Progenitor cell of endocrine pancreas (in vitro differentiated cells): Measurements from ENCODE around the gene RSPH9. TPM values are rescaled to one million over a fixed set of nuclear protein-coding genes. Genes with fewer than 3 reads are reported as not detected.

Source experiments
- DNase-seq: peaks from one replicate; pipeline ENCODE4 v3.0.0; 2021; ENCODE audit warnings: low spot score; ENCODE audit not compliant: unreplicated experiment
- H3K27ac Mint-ChIP-seq: 2 replicates; pipeline ENCODE4 v1.8.0; 2021; ENCODE audit warnings: mild to moderate bottlenecking, moderate library complexity, mixed read lengths
- H3K27me3 Mint-ChIP-seq: 2 replicates; pipeline ENCODE4 v1.8.0; 2021; ENCODE audit warnings: mixed read lengths
- H3K36me3 Mint-ChIP-seq: 2 replicates; pipeline ENCODE4 v1.8.0; 2022; ENCODE audit warnings: mixed read lengths; ENCODE audit not compliant: insufficient read depth
- H3K4me1 Mint-ChIP-seq: 2 replicates; pipeline ENCODE4 v1.8.0; 2021; ENCODE audit warnings: low read depth, mixed read lengths
- H3K4me3 Mint-ChIP-seq: 2 replicates; pipeline ENCODE4 v1.8.0; 2021; ENCODE audit warnings: low read depth, mild to moderate bottlenecking, moderate library complexity, mixed read lengths
- H3K9me3 Mint-ChIP-seq: 2 replicates; pipeline ENCODE4 v1.8.0; 2021; ENCODE audit warnings: low read depth, mixed read lengths
- total RNA-seq: library from RNA; stranded (reverse); gene quantifications from 2 replicates; pipeline ENCODE4 v1.2.1, GENCODE V29; 2021
- TF ChIP-seq, protein P1 (sequence below): fragments of 200-600 bp; sonication (generic); IDR thresholded peaks from one replicate; pipeline ENCODE4 v1.5.0; 2021; ENCODE audit warnings: antibody characterized with exemption, mild to moderate bottlenecking; ENCODE audit not compliant: unreplicated experiment

The RSPH9 gene
- total RNA-seq, 1 donor from 2014 or later: 0.29 TPM

DNA sequence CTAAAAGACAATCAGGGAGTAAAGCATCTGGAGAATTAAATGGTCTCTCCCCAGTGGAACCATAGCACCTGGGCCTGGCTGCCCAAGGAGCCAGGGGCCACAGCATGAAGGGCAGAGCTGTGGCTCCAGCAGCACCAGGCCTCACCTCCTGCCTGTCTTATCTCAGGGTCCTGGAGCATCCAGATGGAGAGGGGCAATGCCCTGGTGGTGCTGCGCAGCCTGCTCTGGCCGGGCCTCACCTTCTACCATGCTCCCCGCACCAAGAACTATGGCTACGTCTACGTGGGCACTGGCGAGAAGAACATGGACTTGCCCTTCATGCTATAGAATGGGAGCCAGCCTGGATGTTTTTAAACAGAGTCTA, 25.8 kb downstream of the RSPH9 start:
- Mint-ChIP-seq H3K4me1 (peaks cover 12% of the 10 kb centered on the region), H3K36me3 (peaks cover 3% of the 10 kb centered on the region), H3K9me3 (no peaks in the 10 kb centered on the region), H3K27me3 (peaks cover 3% of the 10 kb centered on the region), H3K4me3 (no peak overlapping the region), H3K27ac (no peak overlapping the region)
- no peak for DNase-seq
- TF ChIP-seq, protein P1, sequence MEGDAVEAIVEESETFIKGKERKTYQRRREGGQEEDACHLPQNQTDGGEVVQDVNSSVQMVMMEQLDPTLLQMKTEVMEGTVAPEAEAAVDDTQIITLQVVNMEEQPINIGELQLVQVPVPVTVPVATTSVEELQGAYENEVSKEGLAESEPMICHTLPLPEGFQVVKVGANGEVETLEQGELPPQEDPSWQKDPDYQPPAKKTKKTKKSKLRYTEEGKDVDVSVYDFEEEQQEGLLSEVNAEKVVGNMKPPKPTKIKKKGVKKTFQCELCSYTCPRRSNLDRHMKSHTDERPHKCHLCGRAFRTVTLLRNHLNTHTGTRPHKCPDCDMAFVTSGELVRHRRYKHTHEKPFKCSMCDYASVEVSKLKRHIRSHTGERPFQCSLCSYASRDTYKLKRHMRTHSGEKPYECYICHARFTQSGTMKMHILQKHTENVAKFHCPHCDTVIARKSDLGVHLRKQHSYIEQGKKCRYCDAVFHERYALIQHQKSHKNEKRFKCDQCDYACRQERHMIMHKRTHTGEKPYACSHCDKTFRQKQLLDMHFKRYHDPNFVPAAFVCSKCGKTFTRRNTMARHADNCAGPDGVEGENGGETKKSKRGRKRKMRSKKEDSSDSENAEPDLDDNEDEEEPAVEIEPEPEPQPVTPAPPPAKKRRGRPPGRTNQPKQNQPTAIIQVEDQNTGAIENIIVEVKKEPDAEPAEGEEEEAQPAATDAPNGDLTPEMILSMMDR: no peak

DNA sequence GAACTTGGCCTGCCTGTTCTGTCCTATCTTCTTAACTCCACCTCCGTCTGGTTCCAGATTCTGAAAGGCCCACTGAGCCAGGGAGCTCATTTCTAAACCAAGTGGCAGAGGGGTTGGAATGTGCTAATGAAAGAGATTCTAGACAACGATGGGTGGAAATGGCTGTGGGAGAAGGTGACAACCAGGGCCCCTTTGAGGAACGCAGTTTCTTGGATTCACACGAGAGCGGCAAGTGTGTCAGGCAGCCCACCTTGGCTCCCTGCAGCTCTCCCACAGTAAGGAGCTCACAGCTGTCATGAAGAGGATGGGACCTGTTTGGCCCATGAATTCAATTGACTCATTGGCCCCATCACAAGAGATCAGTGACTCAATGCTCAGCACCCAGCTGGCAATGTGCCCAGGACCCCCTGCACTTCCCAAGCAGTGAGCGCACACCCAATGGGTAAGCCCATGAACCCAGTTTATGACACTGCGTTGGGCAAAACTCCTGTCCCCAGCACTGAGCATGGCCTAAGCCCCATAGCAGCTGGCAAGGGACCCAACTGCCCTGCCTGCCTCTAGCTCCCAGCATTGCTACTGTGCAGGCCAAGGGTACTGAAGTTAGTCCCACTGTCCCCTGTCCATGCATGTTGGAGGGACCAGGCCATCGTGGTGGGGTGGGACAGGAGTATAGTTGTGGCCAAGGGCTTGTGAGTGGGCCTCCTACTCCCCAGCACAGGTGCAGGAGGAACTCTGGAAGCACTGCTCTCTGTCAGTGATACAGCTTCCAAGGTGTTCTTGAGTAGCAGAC, 26.4 kb downstream of the RSPH9 start:
- Mint-ChIP-seq H3K27ac (no peak overlapping the region), H3K27me3 (peaks cover 2% of the 10 kb centered on the region), H3K4me3 (no peak overlapping the region), H3K4me1 (peaks cover 12% of the 10 kb centered on the region), H3K9me3 (no peaks in the 10 kb centered on the region), H3K36me3 (peaks cover 3% of the 10 kb centered on the region)
- TF ChIP-seq, protein P1: no peak
- DNase-seq: no peak

DNA sequence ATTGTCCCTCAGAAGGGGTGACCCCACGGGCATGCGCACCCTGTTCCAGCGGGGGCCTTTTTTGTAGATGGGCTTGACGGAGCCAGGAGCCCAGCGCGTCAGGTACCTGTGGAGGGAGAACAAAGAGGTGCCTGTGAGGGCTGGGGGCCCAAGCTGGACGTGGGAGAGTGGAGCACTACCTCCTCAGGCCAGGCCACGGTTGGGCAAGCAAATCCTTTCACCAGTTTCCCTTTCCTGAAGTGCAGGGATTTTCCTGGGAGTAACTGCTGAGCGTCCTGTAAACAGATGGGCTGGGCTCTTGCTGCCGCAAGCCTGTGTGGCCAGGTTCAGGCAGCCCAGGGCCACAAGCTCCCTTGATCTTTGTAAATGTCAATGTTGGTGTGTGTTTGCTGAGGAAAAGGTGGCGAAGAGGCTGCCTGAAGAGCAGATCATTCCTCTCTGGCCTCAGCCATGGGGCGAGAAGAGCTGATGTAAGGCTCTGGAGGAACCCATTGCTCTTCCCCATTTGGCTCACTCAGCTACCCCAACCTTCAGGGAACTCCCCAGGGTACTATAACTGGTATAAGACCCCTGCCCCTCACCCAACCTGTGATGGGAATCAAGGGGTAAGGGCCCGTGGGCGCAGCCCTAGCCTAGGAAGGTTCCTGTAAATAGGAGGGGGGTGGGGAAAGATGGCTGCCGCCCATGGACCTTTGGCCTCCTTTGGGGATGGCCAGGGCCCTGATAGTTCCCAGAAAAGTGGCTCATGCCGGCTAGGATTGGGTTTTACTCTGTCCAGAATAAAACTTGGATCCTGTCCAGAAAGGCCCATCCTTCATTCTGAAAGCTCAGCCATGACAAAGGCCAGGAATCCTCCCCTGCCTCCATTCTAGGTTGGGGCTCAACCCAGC, 27.2 kb downstream of the RSPH9 start:
- peak overlapping the region; percentile 33 for H3K27ac Mint-ChIP-seq
- H3K27me3 Mint-ChIP-seq: no peaks in the 10 kb centered on the region
- H3K4me1 Mint-ChIP-seq: peaks cover 12% of the 10 kb centered on the region
- TF ChIP-seq, protein P1: no peak
- H3K9me3 Mint-ChIP-seq: no peaks in the 10 kb centered on the region
- DNase-seq: no peak
- H3K4me3 Mint-ChIP-seq: no peak overlapping the region
- peaks cover 3% of the 10 kb centered on the region for H3K36me3 Mint-ChIP-seq

DNA sequence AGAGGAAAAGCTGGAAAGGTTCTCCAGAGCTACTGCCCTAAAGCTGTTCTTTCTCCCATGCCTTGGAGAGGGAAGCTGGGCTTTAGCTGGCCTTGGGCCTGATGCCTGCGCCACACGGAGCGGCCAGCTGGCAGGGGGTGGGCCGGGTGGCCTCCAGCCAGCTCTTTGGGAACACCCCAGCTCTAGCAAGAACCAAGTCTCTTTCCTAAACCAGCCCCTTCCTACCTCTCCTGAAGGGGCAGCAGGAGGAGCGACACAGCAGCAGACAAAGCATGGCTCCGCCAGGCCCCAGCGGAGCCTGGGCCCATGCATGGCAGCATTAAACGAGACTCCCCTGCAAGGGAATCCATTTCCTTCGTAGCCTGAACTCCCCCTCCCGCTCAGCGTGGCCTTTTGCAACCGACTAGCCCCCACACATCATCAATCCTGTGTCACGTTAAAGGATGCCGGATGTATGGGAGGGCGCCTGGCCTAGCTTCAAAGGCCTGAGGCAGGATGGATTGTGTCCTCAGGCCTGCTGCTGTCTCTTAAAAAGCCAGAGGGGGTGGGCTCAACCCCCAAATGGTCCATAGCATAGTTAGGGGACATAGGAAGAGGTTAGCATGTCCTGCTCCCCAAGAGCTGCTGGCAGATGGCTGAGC, 28.7 kb downstream of the RSPH9 start:
- DNase-seq: no peak
- TF ChIP-seq, protein P1: no peak
- Mint-ChIP-seq H3K27ac (no peak overlapping the region), H3K4me1 (peaks cover under 1% of the 10 kb centered on the region), H3K27me3 (no peaks in the 10 kb centered on the region), H3K36me3 (peaks cover 8% of the 10 kb centered on the region), H3K9me3 (no peaks in the 10 kb centered on the region), H3K4me3 (no peak overlapping the region)

DNA sequence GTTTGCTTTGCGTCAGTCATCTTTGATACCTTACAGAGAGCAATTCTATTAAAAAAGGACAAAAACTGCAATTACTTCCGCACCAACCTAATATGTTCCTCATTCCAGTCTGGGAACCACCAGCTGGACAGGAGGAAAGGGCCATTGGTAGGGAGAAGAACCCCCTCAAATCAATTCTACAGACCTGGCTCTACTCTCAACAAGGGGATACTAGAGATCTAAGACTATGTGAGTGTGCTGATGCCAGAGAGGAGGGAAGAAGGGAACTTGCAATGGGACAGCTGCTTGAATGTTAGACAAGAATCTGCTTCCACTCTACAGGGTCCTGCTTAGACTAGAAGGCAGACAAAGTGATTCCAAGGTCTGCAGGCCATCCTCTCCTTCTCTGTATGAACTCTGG, 29.5 kb downstream of the RSPH9 start:
- Mint-ChIP-seq H3K27me3 (no peaks in the 10 kb centered on the region), H3K4me3 (no peak overlapping the region), H3K36me3 (peaks cover 8% of the 10 kb centered on the region), H3K9me3 (no peaks in the 10 kb centered on the region), H3K4me1 (no peaks in the 10 kb centered on the region), H3K27ac (no peak overlapping the region)
- DNase-seq: no peak
- TF ChIP-seq, protein P1: no peak
